ENCODE measurements around the gene RAPGEF2. TPM values are rescaled to one million over a fixed set of nuclear protein-coding genes. Genes with fewer than 3 reads are reported as not detected.

The RAPGEF2 gene
- total and polyA plus RNA-seq, 2 donors (not counting 1 experiment from before 2014, with no cell fraction given): 10.9 to 45.8 TPM

DNA sequence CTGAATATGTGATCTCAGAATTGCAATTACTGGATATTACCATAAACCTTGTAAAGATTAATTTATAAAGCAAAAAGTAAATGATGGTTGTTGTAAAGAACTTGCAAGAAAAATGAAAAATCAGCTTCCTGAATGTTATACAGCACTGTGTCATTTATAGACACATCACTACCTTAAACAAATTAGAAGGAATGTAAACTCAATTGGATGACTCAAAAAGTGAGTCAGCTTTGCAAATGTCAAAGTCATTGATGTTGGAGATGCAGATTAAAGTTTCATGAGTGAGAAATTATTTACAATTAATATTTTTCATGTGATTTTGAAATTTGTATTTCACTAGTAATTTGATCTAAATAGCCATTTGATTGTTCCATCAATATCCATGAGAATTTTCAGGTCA, 193.2 kb downstream of the RAPGEF2 start:
- TF ChIP-seq CTCF (IDR thresholded peaks at IDR 0.05) (no peak), EZH2 (IDR thresholded peaks at IDR 0.05; ENCODE audit: borderline replicate concordance, insufficient read depth, low read depth, low read length, poor library complexity, severe bottlenecking) (no peak)
- CTCF ChIA-PET: no interaction called here
- Histone ChIP-seq H3K4me1 (ENCODE audit: control insufficient read depth in 2 of 2, insufficient read depth in 2 of 2, low read length in 2 of 2) (no peaks in the 10 kb centered on the region), H3K9ac (ENCODE audit: low read length) (no peak overlapping the region), H3K4me3 (ENCODE audit: control extremely low read depth in 1 of 5, extremely low read depth in 1 of 5, insufficient read depth in 1 of 5, low read depth in 2 of 5, low read length in 4 of 5) (no peak overlapping the region), H3K27me3 (replicated peaks in 1 of 4; ENCODE audit: control extremely low read depth in 1 of 4, control insufficient read depth in 3 of 4, insufficient read depth in 4 of 4, low read length in 3 of 4) (no peaks in the 10 kb centered on the region), H3K4me2 (replicated peaks; ENCODE audit: low read depth, low read length, poor library complexity, severe bottlenecking) (no peak overlapping the region), H3K36me3 (replicated peaks in 1 of 2; ENCODE audit: control extremely low read depth in 1 of 2, control insufficient read depth in 1 of 2, extremely low read depth in 1 of 2, insufficient read depth in 2 of 2, low read length in 1 of 2) (no peaks in the 10 kb centered on the region), H4K20me1 (ENCODE audit: control insufficient read depth, insufficient read depth, low read length, poor library complexity, severe bottlenecking) (no peaks in the 10 kb centered on the region), H3K79me2 (ENCODE audit: control insufficient read depth, insufficient read depth, low read length) (no peaks in the 10 kb centered on the region), H3K9me3 (ENCODE audit: control extremely low read depth in 1 of 3, control insufficient read depth in 2 of 3, insufficient read depth in 1 of 3, low read length in 2 of 3) (no peaks in the 10 kb centered on the region), H2AFZ (ENCODE audit: insufficient read depth, low read depth, low read length, poor library complexity, severe bottlenecking) (no peak overlapping the region), H3K27ac (ENCODE audit: low read length in 2 of 2) (no peak overlapping the region)
- DNase-seq (no peak), ATAC-seq (ENCODE audit: low read depth) (no peak)
- intact Hi-C loops (cut with micrococcal nuclease): no loop called here
- Mint-ChIP-seq H3K4me1 (no peaks in the 10 kb centered on the region), H3K4me3 (no peak overlapping the region), H3K27ac (no peak overlapping the region), H3K9me3 (ENCODE audit: insufficient read depth) (no peaks in the 10 kb centered on the region), H3K27me3 (no peaks in the 10 kb centered on the region)
- POLR2A ChIA-PET: no interaction called here

DNA sequence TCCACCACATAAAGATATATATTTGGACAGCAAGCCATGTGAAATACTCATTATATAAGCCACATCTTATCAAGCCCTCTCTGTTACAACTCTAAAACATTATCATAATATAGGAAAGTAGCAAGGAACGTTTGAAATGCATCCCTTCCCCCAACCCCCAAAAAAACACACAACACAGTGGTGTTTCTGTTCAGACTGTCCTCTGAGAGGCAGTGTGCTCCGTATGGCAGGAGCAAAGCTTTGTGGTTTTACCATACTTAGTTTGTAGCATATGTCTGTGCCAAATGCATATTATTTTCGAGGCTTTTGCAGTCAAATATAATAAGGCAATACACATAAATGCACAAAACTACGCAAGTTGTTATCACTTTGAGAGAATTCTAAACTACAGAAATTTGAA, 194.2 kb downstream of the RAPGEF2 start:
- CTCF ChIA-PET: no interaction called here
- no peak for DNase-seq
- H3K27ac Mint-ChIP-seq: no peak overlapping the region

More for the DNA sequence above, 194.2 kb downstream of the RAPGEF2 start:
- no CpG with 5 or more reads among the region's 4 CpGs for WGBS (ENCODE audit: insufficient coverage)
- Histone ChIP-seq H3K9ac (ENCODE audit: low read length) (no peak overlapping the region), H3K36me3 (replicated peaks in 1 of 2; ENCODE audit: control extremely low read depth in 1 of 2, control insufficient read depth in 1 of 2, extremely low read depth in 1 of 2, insufficient read depth in 2 of 2, low read length in 1 of 2) (no peaks in the 10 kb centered on the region), H4K20me1 (ENCODE audit: control insufficient read depth, insufficient read depth, low read length, poor library complexity, severe bottlenecking) (no peaks in the 10 kb centered on the region), H3K79me2 (ENCODE audit: control insufficient read depth, insufficient read depth, low read length) (no peaks in the 10 kb centered on the region), H3K4me2 (replicated peaks; ENCODE audit: low read depth, low read length, poor library complexity, severe bottlenecking) (no peak overlapping the region), H3K9me3 (ENCODE audit: control extremely low read depth in 1 of 3, control insufficient read depth in 2 of 3, insufficient read depth in 1 of 3, low read length in 2 of 3) (no peaks in the 10 kb centered on the region), H2AFZ (ENCODE audit: insufficient read depth, low read depth, low read length, poor library complexity, severe bottlenecking) (no peak overlapping the region), H3K4me3 (ENCODE audit: control extremely low read depth in 1 of 5, extremely low read depth in 1 of 5, insufficient read depth in 1 of 5, low read depth in 2 of 5, low read length in 4 of 5) (no peak overlapping the region), H3K4me1 (ENCODE audit: control insufficient read depth in 2 of 2, insufficient read depth in 2 of 2, low read length in 2 of 2) (no peaks in the 10 kb centered on the region), H3K27ac (ENCODE audit: low read length in 2 of 2) (no peak overlapping the region), H3K27me3 (replicated peaks in 1 of 4; ENCODE audit: control extremely low read depth in 1 of 4, control insufficient read depth in 3 of 4, insufficient read depth in 4 of 4, low read length in 3 of 4) (no peaks in the 10 kb centered on the region)
- no peak for ATAC-seq (ENCODE audit: low read depth)
- intact Hi-C loops (cut with micrococcal nuclease): no loop called here
- Mint-ChIP-seq H3K4me1 (no peaks in the 10 kb centered on the region), H3K9me3 (ENCODE audit: insufficient read depth) (no peaks in the 10 kb centered on the region), H3K4me3 (no peak overlapping the region), H3K27me3 (no peaks in the 10 kb centered on the region)
- POLR2A ChIA-PET: no interaction called here
- TF ChIP-seq CTCF (IDR thresholded peaks at IDR 0.05) (no peak), EZH2 (IDR thresholded peaks at IDR 0.05; ENCODE audit: borderline replicate concordance, insufficient read depth, low read depth, low read length, poor library complexity, severe bottlenecking) (no peak)

All from B cell (primary cell).